Activated naive CD4-positive, alpha-beta T cell treated with anti-CD3 and anti-CD28 coated beads, Interleukin-2, amount 50 U/mL, for 24 hours (primary cell): ENCODE data around the gene TMEM121B.
A peak's percentile ranks its signal among the peaks of the same experiment; 100 is the strongest.

Source experiments
- H3K27ac Mint-ChIP-seq: one replicate; pipeline ENCODE4 v1.8.0; 2021; ENCODE audit warnings: mild to moderate bottlenecking, mixed read lengths
- H3K27me3 Mint-ChIP-seq: one replicate; pipeline ENCODE4 v1.8.0; 2021; ENCODE audit warnings: mixed read lengths
- H3K36me3 Mint-ChIP-seq: one replicate; pipeline ENCODE4 v1.8.0; 2021; ENCODE audit warnings: mixed read lengths
- H3K4me1 Mint-ChIP-seq: one replicate; pipeline ENCODE4 v1.8.0; 2021; ENCODE audit warnings: mixed read lengths
- H3K4me3 Mint-ChIP-seq: one replicate; pipeline ENCODE4 v1.8.0; 2021; ENCODE audit warnings: mild to moderate bottlenecking, mixed read lengths
- H3K9me3 Mint-ChIP-seq: one replicate; pipeline ENCODE4 v1.8.0; 2021; ENCODE audit warnings: mixed read lengths

The TMEM121B gene

GRCh38 chr22:17145021-17145680 is 24.0 kb upstream of the TMEM121B start:
- Mint-ChIP-seq H3K27me3 (no peaks in the 10 kb centered on the region), H3K4me3 (no peak overlapping the region), H3K9me3 (no peaks in the 10 kb centered on the region), H3K4me1 (peaks cover 4% of the 10 kb centered on the region), H3K27ac (no peak overlapping the region), H3K36me3 (peaks cover 12% of the 10 kb centered on the region)

- peaks cover 4% of the 10 kb centered on the region for H3K4me1 Mint-ChIP-seq
- H3K27me3 Mint-ChIP-seq, result no peaks in the 10 kb centered on the region
- H3K36me3 Mint-ChIP-seq, result peaks cover 12% of the 10 kb centered on the region
- H3K9me3 Mint-ChIP-seq, result no peaks in the 10 kb centered on the region
- H3K4me3 Mint-ChIP-seq, result no peak overlapping the region
- H3K27ac Mint-ChIP-seq, result no peak overlapping the region
Measured at GRCh38 chr22:17143826-17144225, 22.7 kb upstream of the TMEM121B start.

DNA sequence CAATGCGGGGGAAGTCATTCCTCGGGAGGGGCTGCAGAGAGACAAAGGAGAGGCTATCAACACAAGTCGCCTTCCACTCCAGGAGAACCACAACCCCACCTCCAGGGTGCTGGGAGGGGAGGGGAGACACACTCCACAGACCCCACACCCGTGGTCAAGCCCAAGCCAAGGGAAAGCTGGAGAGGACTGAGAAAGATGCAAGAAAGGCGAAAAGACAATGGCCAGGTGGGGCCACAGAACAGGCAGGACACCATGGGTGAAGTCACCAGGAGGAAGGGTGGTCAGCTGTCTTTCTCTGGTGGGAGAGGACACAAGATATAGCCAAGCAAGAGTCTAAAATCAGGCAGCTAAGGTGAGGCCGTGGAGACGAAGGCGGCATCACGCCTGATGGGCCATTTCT is 21.9 kb upstream of the TMEM121B start:
- no peak overlapping the region for H3K4me3 Mint-ChIP-seq
- H3K27ac Mint-ChIP-seq, result no peak overlapping the region
- H3K36me3 Mint-ChIP-seq, result peaks cover 14% of the 10 kb centered on the region
- no peaks in the 10 kb centered on the region for H3K9me3 Mint-ChIP-seq
- peaks cover 4% of the 10 kb centered on the region for H3K4me1 Mint-ChIP-seq
- no peaks in the 10 kb centered on the region for H3K27me3 Mint-ChIP-seq

DNA sequence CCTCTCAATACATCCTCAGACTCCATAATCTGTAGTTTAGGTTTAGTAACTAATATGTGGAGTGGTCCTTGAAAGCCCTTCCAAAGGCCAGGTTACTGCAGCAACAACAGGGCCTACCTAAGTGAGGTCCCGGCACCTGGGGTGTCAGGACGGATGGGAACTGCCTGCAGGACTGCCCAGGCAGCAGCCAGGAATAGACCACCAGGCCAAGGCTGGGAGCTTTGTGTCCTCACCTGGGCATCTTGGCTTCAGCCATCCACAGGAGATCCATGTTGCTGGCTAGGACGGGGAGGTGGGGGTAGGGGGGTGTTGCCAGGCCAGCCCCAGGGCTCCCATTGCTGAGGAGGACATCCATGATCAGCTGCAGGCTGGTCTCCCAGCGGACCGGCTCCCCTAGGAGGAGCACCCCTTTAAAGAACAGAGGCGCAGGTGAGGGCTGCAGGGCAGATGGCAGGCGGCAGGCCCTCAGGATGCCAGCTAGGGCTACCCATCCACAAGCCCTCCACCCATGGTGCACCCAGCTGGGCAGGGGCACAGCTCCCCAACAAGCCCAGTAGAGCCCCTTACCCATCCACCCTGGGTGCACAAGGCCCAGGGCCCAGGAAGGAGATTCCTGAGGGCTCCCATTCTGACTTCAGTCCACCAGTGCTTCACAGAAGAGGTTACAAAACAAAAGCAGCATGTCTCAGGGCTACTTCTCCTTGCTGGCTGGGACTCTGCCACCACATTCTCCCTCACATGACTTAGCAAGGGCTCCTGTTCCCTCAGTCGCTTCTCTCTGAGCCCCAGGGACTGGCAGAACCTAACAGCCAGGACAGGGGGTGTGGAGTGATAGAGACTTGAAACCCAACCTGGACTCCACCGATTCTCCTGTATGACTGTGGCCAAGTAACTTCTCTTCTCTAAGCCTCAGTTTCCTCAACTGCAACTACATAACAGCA is 19.9 kb upstream of the TMEM121B start:
- no peaks in the 10 kb centered on the region for H3K9me3 Mint-ChIP-seq
- H3K36me3 Mint-ChIP-seq, result peaks cover 12% of the 10 kb centered on the region
- H3K4me1 Mint-ChIP-seq, result no peaks in the 10 kb centered on the region
- H3K27ac Mint-ChIP-seq, result no peak overlapping the region
- no peaks in the 10 kb centered on the region for H3K27me3 Mint-ChIP-seq
- no peak overlapping the region for H3K4me3 Mint-ChIP-seq

DNA sequence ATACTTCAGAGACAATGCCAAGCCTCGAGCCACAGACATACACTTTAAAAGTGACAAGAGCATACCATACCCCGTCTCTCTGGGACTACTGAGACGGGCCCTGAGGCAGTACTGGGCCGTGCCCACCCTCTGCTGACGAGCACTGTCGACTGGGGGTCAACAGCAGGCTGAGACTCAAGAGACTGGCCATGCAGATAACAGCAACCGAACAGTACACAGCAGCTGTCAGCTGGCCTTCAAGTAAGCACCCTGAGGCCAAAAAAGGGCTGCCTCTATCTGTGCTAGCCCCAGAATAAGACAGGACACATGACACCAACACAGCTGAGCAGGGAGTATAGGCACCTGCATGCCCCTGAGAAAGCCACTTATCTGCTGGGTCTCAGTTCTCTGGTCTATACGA is 18.9 kb upstream of the TMEM121B start:
- Mint-ChIP-seq H3K4me1 (no peaks in the 10 kb centered on the region), H3K4me3 (no peak overlapping the region), H3K27ac (no peak overlapping the region), H3K36me3 (peaks cover 12% of the 10 kb centered on the region), H3K27me3 (no peaks in the 10 kb centered on the region), H3K9me3 (no peaks in the 10 kb centered on the region)

GRCh38 chr22:17138513-17138912 is 17.4 kb upstream of the TMEM121B start:
- H3K9me3 Mint-ChIP-seq, result no peaks in the 10 kb centered on the region
- peaks cover 14% of the 10 kb centered on the region for H3K36me3 Mint-ChIP-seq
- no peaks in the 10 kb centered on the region for H3K27me3 Mint-ChIP-seq
- H3K27ac Mint-ChIP-seq, result no peak overlapping the region
- H3K4me1 Mint-ChIP-seq, result no peaks in the 10 kb centered on the region
- no peak overlapping the region for H3K4me3 Mint-ChIP-seq

DNA sequence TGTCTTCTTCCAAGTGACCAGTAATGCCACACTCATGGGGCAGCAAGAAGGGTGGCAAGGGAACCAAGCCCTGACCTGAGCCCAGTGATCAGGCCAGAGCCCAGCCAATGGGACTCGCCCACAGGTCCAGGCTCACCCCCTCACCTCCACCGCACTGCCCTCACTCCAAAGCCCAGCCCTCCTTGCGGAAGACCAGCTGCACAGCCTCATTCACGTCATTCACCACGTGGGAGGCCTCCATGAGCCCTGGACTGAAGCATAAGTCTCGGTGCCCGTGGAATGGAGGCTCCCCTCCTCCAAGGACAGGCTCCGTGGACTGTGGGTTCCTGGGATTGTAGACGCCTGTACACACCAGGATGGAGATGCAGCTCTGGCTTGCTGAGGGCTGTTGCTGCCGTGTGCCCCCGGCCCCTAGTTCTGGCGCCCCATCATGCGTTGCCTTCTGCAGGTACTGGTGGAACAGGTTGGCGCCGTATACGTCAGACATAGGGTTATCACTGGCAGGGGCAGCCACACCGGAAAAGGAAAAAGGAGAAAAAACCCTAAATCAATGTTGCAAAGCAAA is 16.8 kb upstream of the TMEM121B start:
- H3K4me1 Mint-ChIP-seq, result no peaks in the 10 kb centered on the region
- no peaks in the 10 kb centered on the region for H3K9me3 Mint-ChIP-seq
- no peak overlapping the region for H3K27ac Mint-ChIP-seq
- no peak overlapping the region for H3K4me3 Mint-ChIP-seq
- peaks cover 14% of the 10 kb centered on the region for H3K36me3 Mint-ChIP-seq
- H3K27me3 Mint-ChIP-seq, result no peaks in the 10 kb centered on the region

DNA sequence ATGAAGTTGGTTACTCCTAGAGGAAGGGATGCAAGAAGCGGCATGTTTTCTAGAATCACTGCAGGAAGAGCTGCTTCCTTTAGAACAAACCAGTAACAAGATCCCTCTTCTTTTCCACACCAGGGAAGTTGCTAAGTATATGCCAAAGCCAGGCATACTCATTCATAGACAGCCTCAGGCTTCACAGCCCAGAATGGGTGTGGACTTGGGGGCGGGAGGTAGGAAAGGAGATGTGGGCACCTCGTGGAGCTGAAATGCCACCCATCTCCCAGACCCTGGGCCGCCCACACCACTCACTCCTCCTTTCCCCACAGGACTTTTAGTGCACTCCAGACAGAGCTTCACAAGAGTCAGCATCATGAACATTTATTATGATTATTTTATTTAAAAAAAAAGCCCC is 16.0 kb upstream of the TMEM121B start:
- H3K4me1 Mint-ChIP-seq, result no peaks in the 10 kb centered on the region
- peaks cover 12% of the 10 kb centered on the region for H3K36me3 Mint-ChIP-seq
- H3K4me3 Mint-ChIP-seq, result no peak overlapping the region
- H3K27ac Mint-ChIP-seq, result no peak overlapping the region
- no peaks in the 10 kb centered on the region for H3K9me3 Mint-ChIP-seq
- H3K27me3 Mint-ChIP-seq, result no peaks in the 10 kb centered on the region

DNA sequence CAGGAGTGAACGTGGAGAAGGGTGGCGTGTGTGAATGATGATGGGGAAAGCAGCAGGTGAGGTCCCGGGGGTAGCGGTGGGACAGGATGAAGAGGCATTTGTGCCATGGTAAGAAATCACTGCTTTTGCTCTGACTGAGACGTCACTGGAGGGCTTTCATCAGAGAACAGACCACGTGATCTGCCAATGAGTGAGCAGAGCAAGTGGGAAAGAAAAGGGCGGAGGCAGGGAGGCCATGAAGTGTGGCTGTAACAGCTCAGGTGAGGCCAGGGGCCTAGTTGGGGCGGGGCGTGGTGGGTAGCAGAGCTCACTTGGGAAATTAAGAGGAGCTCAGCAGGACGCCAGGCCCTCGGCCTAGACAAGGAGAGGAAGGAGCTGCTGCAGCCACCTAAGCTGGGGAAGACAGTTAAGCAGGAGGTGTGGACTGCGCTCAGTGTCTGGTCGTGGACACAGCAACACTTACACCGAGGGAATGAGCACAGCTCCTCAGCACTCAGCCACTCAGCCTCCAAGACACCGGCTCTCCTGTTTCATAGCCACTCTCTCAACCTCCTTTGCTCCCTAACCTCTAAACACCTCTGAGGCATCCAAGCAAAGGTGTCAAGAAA is 14.1 kb upstream of the TMEM121B start:
- Mint-ChIP-seq H3K4me1 (no peaks in the 10 kb centered on the region), H3K9me3 (no peaks in the 10 kb centered on the region), H3K27ac (no peak overlapping the region), H3K36me3 (peaks cover 6% of the 10 kb centered on the region), H3K27me3 (no peaks in the 10 kb centered on the region), H3K4me3 (no peak overlapping the region)

DNA sequence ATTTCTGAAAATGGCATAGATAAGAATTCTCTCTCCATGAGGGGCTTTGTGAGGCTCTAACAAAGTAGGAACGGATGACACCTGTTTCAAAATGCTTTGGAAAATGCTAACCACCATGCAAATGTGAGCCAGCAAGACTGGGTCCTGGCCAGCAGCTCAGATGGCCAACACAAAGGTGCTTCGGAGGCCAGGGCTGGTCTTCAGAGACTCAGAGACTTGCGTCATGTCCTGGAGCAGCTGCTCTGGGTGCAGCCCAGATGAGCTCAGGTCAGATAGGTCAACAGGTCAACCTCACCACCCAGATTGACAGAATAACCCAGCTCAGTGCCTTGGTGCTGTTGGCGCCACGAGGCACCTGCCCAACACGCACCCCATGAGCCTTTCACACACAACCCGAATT is 12.0 kb upstream of the TMEM121B start:
- Mint-ChIP-seq H3K27ac (no peak overlapping the region), H3K9me3 (no peaks in the 10 kb centered on the region), H3K27me3 (no peaks in the 10 kb centered on the region), H3K4me3 (no peak overlapping the region), H3K36me3 (peaks cover 4% of the 10 kb centered on the region), H3K4me1 (no peaks in the 10 kb centered on the region)

GRCh38 chr22:17132112-17132511 is 11.0 kb upstream of the TMEM121B start:
- no peaks in the 10 kb centered on the region for H3K9me3 Mint-ChIP-seq
- H3K27me3 Mint-ChIP-seq, result no peaks in the 10 kb centered on the region
- peaks cover 2% of the 10 kb centered on the region for H3K36me3 Mint-ChIP-seq
- H3K4me1 Mint-ChIP-seq, result no peaks in the 10 kb centered on the region
- H3K27ac Mint-ChIP-seq, result no peak overlapping the region
- H3K4me3 Mint-ChIP-seq, result no peak overlapping the region

GRCh38 chr22:17131686-17132085 is 10.5 kb upstream of the TMEM121B start:
- H3K4me1 Mint-ChIP-seq, result no peaks in the 10 kb centered on the region
- H3K36me3 Mint-ChIP-seq, result peaks cover 2% of the 10 kb centered on the region
- H3K4me3 Mint-ChIP-seq, result no peak overlapping the region
- H3K27ac Mint-ChIP-seq, result no peak overlapping the region
- H3K9me3 Mint-ChIP-seq, result no peaks in the 10 kb centered on the region
- no peaks in the 10 kb centered on the region for H3K27me3 Mint-ChIP-seq

GRCh38 chr22:17130199-17130598 is 9.0 kb upstream of the TMEM121B start:
- Mint-ChIP-seq H3K4me1 (no peaks in the 10 kb centered on the region), H3K27ac (peak overlapping the region; percentile 19)

GRCh38 chr22:17120711-17121232 is 388 bp downstream of the TMEM121B start:
- Mint-ChIP-seq H3K27me3 (peaks cover 9% of the 10 kb centered on the region), H3K4me1 (peaks cover 44% of the 10 kb centered on the region), H3K4me3 (no peak overlapping the region), H3K27ac (no peak overlapping the region), H3K36me3 (no peaks in the 10 kb centered on the region), H3K9me3 (no peaks in the 10 kb centered on the region)

More at GRCh38 chr22:17130199-17130598, 9.0 kb upstream of the TMEM121B start:
- Mint-ChIP-seq H3K36me3 (peaks cover 2% of the 10 kb centered on the region), H3K27me3 (no peaks in the 10 kb centered on the region), H3K4me3 (no peak overlapping the region), H3K9me3 (no peaks in the 10 kb centered on the region)

GRCh38 chr22:17120281-17120680 is 879 bp downstream of the TMEM121B start:
- H3K9me3 Mint-ChIP-seq, result no peaks in the 10 kb centered on the region
- H3K4me3 Mint-ChIP-seq, result no peak overlapping the region
- peaks cover 49% of the 10 kb centered on the region for H3K4me1 Mint-ChIP-seq
- no peaks in the 10 kb centered on the region for H3K36me3 Mint-ChIP-seq
- peaks cover 9% of the 10 kb centered on the region for H3K27me3 Mint-ChIP-seq
- no peak overlapping the region for H3K27ac Mint-ChIP-seq
